ENCODE data around the gene RAPSN.

RAPSN gene

DNA sequence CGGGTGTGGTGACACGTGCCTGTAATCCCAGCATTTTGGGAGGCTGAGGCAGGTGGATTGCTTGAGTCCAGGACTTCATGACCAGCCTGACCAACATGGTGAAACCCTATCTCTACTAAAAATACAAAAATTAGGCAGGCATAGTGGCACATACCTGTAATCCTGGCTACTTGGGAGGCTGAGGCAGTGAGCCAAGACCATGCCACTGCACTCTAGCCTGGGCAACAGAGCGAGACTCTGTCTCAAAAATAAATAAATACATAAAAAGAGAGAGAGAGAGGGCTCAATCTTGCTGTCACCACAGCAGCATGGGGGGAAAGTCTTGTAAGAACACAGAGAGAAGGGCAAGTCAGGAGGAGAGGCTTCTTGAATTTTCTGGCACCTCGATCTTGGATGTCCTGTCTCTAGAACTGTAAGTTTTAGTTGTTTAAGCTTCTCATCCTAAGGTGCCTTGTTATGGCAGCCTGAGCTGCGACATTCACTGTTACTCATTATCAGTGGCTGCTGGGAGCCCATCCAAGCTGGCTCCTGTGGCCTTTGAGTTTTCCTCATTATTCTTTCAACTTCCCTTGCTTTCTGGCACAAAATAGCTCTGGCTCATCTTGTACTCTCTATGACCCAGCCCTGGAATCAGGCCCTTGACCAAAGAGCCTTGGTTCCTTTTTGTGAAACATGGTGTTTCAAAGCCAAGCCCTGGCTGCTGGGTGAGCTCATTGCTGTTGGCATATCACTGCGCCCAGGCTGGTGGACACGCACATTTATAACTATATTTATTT is 14.7 kb downstream of the RAPSN start:
- no peaks in the 10 kb centered on the region for H3K9me3 ChIP-seq (ENCODE audit: control insufficient read depth, insufficient read depth, low read depth, low read length)
- POLR2A ChIA-PET: no interaction called here
- H3K4me3 ChIP-seq (ENCODE audit: low read depth, low read length): no peak overlapping the region
- TF ChIP-seq, protein P1, sequence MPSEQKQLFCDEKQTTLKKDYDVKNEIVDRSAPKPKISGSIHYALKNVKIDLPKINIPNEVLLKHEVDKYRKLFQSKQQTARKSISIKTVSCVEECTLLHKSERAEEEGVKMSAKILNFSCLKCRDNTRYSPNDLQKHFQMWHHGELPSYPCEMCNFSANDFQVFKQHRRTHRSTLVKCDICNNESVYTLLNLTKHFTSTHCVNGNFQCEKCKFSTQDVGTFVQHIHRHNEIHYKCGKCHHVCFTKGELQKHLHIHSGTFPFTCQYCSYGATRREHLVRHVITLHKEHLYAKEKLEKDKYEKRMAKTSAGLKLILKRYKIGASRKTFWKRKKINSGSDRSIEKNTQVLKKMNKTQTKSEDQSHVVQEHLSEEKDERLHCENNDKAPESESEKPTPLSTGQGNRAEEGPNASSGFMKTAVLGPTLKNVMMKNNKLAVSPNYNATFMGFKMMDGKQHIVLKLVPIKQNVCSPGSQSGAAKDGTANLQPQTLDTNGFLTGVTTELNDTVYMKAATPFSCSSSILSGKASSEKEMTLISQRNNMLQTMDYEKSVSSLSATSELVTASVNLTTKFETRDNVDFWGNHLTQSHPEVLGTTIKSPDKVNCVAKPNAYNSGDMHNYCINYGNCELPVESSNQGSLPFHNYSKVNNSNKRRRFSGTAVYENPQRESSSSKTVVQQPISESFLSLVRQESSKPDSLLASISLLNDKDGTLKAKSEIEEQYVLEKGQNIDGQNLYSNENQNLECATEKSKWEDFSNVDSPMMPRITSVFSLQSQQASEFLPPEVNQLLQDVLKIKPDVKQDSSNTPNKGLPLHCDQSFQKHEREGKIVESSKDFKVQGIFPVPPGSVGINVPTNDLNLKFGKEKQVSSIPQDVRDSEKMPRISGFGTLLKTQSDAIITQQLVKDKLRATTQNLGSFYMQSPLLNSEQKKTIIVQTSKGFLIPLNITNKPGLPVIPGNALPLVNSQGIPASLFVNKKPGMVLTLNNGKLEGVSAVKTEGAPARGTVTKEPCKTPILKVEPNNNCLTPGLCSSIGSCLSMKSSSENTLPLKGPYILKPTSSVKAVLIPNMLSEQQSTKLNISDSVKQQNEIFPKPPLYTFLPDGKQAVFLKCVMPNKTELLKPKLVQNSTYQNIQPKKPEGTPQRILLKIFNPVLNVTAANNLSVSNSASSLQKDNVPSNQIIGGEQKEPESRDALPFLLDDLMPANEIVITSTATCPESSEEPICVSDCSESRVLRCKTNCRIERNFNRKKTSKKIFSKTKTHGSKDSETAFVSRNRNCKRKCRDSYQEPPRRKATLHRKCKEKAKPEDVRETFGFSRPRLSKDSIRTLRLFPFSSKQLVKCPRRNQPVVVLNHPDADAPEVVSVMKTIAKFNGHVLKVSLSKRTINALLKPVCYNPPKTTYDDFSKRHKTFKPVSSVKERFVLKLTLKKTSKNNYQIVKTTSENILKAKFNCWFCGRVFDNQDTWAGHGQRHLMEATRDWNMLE (tag by site-specific recombination; conservative IDR thresholded peaks at IDR 0.05; ENCODE audit: low read depth): no peak
- TF ChIP-seq, protein P2, sequence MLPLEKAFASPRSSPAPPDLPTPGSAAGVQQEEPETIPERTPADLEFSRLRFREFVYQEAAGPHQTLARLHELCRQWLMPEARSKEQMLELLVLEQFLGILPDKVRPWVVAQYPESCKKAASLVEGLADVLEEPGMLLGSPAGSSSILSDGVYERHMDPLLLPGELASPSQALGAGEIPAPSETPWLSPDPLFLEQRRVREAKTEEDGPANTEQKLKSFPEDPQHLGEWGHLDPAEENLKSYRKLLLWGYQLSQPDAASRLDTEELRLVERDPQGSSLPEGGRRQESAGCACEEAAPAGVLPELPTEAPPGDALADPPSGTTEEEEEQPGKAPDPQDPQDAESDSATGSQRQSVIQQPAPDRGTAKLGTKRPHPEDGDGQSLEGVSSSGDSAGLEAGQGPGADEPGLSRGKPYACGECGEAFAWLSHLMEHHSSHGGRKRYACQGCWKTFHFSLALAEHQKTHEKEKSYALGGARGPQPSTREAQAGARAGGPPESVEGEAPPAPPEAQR (tag by site-specific recombination; IDR thresholded peaks at IDR 0.05): no peak
- TF ChIP-seq, protein P3, sequence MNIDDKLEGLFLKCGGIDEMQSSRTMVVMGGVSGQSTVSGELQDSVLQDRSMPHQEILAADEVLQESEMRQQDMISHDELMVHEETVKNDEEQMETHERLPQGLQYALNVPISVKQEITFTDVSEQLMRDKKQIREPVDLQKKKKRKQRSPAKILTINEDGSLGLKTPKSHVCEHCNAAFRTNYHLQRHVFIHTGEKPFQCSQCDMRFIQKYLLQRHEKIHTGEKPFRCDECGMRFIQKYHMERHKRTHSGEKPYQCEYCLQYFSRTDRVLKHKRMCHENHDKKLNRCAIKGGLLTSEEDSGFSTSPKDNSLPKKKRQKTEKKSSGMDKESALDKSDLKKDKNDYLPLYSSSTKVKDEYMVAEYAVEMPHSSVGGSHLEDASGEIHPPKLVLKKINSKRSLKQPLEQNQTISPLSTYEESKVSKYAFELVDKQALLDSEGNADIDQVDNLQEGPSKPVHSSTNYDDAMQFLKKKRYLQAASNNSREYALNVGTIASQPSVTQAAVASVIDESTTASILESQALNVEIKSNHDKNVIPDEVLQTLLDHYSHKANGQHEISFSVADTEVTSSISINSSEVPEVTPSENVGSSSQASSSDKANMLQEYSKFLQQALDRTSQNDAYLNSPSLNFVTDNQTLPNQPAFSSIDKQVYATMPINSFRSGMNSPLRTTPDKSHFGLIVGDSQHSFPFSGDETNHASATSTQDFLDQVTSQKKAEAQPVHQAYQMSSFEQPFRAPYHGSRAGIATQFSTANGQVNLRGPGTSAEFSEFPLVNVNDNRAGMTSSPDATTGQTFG (tag by site-specific recombination; IDR thresholded peaks at IDR 0.05; ENCODE audit: borderline replicate concordance): no peak
- TF ChIP-seq ZNF302 (tag by site-specific recombination; IDR thresholded peaks at IDR 0.05; ENCODE audit: low read depth) (no peak), PRDM1 (tag by site-specific recombination; IDR thresholded peaks at IDR 0.05) (no peak), TCF7L2 (IDR thresholded peaks at IDR 0.05; ENCODE audit: borderline replicate concordance, low read depth, low read length) (no peak), SP3 (tag by site-specific recombination; IDR thresholded peaks at IDR 0.05) (no peak), KLF9 (tag by site-specific recombination; IDR thresholded peaks at IDR 0.05; ENCODE audit: low read depth) (no peak), MYNN (tag by site-specific recombination; IDR thresholded peaks at IDR 0.05; ENCODE audit: borderline replicate concordance) (no peak), ZNF529 (tag by site-specific recombination; IDR thresholded peaks at IDR 0.05; ENCODE audit: insufficient replicate concordance) (no peak)
- CTCF ChIA-PET: no interaction called here
- no peaks in the 10 kb centered on the region for H3K36me3 ChIP-seq (ENCODE audit: control insufficient read depth in 2 of 2, insufficient read depth in 1 of 2, low read length in 2 of 2)
- no peaks in the 10 kb centered on the region for H3K4me1 ChIP-seq (ENCODE audit: control insufficient read depth, insufficient read depth, low read length)
- H3K27ac ChIP-seq (ENCODE audit: extremely low read depth, low read depth, low read length): no peak overlapping the region

DNA sequence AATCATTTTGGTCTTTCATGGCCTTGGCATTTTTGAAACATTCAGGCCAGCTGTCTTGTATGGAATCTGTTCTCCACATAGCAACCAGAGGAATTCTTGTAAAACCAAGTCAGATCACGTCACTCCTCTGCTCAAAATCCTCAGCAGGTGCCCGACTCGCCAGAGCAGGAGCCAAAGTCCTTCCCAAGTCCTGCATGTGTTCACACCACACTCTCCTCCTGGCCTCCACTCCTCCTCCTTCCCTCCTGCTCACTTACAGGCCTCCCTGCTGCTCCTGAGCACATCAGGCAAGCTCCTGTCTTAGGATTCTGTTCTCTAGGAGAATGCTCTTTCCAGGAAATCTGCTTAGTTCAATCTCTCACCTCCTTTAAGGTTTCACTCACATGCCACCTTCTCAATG is 15.8 kb downstream of the RAPSN start:
- Histone ChIP-seq H3K27ac (ENCODE audit: extremely low read depth, low read depth, low read length) (no peak overlapping the region), H3K9me3 (ENCODE audit: control insufficient read depth, insufficient read depth, low read depth, low read length) (no peaks in the 10 kb centered on the region), H3K36me3 (ENCODE audit: control insufficient read depth in 2 of 2, insufficient read depth in 1 of 2, low read length in 2 of 2) (no peaks in the 10 kb centered on the region), H3K4me3 (ENCODE audit: low read depth, low read length) (no peak overlapping the region), H3K4me1 (ENCODE audit: control insufficient read depth, insufficient read depth, low read length) (no peaks in the 10 kb centered on the region)
- peak; percentile 39; the same call in 1 of the 2 replicates for TF ChIP-seq ZNF600 (tag by site-specific recombination; IDR thresholded peaks at IDR 0.05)
- TF ChIP-seq, protein P4, sequence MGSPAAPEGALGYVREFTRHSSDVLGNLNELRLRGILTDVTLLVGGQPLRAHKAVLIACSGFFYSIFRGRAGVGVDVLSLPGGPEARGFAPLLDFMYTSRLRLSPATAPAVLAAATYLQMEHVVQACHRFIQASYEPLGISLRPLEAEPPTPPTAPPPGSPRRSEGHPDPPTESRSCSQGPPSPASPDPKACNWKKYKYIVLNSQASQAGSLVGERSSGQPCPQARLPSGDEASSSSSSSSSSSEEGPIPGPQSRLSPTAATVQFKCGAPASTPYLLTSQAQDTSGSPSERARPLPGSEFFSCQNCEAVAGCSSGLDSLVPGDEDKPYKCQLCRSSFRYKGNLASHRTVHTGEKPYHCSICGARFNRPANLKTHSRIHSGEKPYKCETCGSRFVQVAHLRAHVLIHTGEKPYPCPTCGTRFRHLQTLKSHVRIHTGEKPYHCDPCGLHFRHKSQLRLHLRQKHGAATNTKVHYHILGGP (tag by site-specific recombination; IDR thresholded peaks at IDR 0.05): peak; percentile 61; the same call in 1 of the 2 replicates
- TF ChIP-seq ZNF521 (tag by site-specific recombination; IDR thresholded peaks at IDR 0.05): no peak
- no peak for TF ChIP-seq ZNF585B (tag by site-specific recombination; IDR thresholded peaks at IDR 0.05)
- TF ChIP-seq, protein P5, sequence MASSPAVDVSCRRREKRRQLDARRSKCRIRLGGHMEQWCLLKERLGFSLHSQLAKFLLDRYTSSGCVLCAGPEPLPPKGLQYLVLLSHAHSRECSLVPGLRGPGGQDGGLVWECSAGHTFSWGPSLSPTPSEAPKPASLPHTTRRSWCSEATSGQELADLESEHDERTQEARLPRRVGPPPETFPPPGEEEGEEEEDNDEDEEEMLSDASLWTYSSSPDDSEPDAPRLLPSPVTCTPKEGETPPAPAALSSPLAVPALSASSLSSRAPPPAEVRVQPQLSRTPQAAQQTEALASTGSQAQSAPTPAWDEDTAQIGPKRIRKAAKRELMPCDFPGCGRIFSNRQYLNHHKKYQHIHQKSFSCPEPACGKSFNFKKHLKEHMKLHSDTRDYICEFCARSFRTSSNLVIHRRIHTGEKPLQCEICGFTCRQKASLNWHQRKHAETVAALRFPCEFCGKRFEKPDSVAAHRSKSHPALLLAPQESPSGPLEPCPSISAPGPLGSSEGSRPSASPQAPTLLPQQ (tag by site-specific recombination; IDR thresholded peaks at IDR 0.05): no peak
- POLR2A ChIA-PET: no interaction called here
- CTCF ChIA-PET: interaction anchor here (0.6 to 0.7 kb wide), 2 partner anchors 20 to 46 kb away, joined by 4 to 5 read pairs; no protein-coding TSS in a partner anchor
